ENCODE measurements around the gene C1QL2.

- no peak for TF ChIP-seq CTCF (IDR thresholded peaks at IDR 0.05; ENCODE audit: insufficient read depth, low read length)
- TF ChIP-seq GABPA (IDR thresholded peaks at IDR 0.05; ENCODE audit: low read depth), result no peak
- TF ChIP-seq REST (IDR thresholded peaks at IDR 0.05; ENCODE audit: insufficient replicate concordance, low read depth), result no peak
- no peak for TF ChIP-seq POLR2AphosphoS5 (IDR thresholded peaks at IDR 0.05; ENCODE audit: low read depth)
- no peak for TF ChIP-seq SPI1 (IDR thresholded peaks at IDR 0.05; ENCODE audit: borderline replicate concordance, low read depth)
These were observed 39.1 kb upstream of the C1QL2 start for GRCh38 chr2:119197529-119198239.

Measured in HL-60 (cell line).